ENCODE measurements around the gene ARHGAP30.

ARHGAP30 gene

DNA sequence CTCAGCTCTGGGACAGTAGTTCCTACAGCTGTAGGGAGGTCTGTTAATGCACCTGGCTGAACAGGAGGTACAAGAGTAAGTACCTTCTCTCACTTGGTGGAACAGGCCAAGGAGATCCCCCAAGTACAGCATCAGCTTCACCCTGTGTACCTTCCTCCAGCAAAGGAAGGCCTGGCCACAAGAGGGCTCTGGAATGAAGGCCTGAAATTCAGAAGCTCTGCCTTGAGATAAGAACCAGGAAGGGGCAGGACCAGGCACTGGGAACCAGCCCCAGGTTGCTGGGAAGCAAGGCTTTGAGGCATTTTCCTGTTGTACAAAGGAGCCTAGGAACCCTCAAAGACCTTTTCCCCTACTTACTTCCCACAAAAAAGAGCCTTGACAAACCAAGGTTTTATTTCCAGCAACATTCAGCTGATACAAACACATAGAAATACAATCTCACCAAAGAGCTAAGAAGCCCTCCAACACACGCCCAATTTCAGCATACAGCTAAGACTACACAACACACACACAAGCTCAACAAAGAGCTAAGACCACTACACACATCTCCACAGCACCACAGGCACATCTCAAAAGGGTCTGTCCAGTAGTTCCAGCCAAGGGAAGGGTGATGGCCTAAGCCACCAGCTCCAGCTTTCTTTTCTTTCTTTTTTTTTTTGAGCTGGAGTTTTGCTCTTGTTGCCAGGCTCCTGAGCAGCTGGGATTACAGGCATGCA, 72.2 kb downstream of the ARHGAP30 start:
- TF ChIP-seq, protein P1, sequence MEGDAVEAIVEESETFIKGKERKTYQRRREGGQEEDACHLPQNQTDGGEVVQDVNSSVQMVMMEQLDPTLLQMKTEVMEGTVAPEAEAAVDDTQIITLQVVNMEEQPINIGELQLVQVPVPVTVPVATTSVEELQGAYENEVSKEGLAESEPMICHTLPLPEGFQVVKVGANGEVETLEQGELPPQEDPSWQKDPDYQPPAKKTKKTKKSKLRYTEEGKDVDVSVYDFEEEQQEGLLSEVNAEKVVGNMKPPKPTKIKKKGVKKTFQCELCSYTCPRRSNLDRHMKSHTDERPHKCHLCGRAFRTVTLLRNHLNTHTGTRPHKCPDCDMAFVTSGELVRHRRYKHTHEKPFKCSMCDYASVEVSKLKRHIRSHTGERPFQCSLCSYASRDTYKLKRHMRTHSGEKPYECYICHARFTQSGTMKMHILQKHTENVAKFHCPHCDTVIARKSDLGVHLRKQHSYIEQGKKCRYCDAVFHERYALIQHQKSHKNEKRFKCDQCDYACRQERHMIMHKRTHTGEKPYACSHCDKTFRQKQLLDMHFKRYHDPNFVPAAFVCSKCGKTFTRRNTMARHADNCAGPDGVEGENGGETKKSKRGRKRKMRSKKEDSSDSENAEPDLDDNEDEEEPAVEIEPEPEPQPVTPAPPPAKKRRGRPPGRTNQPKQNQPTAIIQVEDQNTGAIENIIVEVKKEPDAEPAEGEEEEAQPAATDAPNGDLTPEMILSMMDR (IDR thresholded peaks at IDR 0.05; ENCODE audit: insufficient read depth, missing control alignments): peak; percentile 54
- DNase-seq (ENCODE audit: insufficient read length, low spot score): no peak
- no peak for FAIRE-seq

Measured in D721Med (cell line).